NCI-H2227 (cell line): Measurements from ENCODE around the gene INPPL1.
A peak's percentile ranks its signal among the peaks of the same experiment; 100 is the strongest.
"Not testable (repeated sequence)": the region's sequence is repeated elsewhere in the genome, so short reads cannot be mapped to it uniquely, and the experiment has no call there.

ENCODE experiments used
- DNase-seq: peaks from one replicate; lab custom pipeline; 2025; ENCODE audit not compliant: unreplicated experiment; lab: John Stamatoyannopoulos, UW

The INPPL1 gene, protein sequence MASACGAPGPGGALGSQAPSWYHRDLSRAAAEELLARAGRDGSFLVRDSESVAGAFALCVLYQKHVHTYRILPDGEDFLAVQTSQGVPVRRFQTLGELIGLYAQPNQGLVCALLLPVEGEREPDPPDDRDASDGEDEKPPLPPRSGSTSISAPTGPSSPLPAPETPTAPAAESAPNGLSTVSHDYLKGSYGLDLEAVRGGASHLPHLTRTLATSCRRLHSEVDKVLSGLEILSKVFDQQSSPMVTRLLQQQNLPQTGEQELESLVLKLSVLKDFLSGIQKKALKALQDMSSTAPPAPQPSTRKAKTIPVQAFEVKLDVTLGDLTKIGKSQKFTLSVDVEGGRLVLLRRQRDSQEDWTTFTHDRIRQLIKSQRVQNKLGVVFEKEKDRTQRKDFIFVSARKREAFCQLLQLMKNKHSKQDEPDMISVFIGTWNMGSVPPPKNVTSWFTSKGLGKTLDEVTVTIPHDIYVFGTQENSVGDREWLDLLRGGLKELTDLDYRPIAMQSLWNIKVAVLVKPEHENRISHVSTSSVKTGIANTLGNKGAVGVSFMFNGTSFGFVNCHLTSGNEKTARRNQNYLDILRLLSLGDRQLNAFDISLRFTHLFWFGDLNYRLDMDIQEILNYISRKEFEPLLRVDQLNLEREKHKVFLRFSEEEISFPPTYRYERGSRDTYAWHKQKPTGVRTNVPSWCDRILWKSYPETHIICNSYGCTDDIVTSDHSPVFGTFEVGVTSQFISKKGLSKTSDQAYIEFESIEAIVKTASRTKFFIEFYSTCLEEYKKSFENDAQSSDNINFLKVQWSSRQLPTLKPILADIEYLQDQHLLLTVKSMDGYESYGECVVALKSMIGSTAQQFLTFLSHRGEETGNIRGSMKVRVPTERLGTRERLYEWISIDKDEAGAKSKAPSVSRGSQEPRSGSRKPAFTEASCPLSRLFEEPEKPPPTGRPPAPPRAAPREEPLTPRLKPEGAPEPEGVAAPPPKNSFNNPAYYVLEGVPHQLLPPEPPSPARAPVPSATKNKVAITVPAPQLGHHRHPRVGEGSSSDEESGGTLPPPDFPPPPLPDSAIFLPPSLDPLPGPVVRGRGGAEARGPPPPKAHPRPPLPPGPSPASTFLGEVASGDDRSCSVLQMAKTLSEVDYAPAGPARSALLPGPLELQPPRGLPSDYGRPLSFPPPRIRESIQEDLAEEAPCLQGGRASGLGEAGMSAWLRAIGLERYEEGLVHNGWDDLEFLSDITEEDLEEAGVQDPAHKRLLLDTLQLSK

DNA sequence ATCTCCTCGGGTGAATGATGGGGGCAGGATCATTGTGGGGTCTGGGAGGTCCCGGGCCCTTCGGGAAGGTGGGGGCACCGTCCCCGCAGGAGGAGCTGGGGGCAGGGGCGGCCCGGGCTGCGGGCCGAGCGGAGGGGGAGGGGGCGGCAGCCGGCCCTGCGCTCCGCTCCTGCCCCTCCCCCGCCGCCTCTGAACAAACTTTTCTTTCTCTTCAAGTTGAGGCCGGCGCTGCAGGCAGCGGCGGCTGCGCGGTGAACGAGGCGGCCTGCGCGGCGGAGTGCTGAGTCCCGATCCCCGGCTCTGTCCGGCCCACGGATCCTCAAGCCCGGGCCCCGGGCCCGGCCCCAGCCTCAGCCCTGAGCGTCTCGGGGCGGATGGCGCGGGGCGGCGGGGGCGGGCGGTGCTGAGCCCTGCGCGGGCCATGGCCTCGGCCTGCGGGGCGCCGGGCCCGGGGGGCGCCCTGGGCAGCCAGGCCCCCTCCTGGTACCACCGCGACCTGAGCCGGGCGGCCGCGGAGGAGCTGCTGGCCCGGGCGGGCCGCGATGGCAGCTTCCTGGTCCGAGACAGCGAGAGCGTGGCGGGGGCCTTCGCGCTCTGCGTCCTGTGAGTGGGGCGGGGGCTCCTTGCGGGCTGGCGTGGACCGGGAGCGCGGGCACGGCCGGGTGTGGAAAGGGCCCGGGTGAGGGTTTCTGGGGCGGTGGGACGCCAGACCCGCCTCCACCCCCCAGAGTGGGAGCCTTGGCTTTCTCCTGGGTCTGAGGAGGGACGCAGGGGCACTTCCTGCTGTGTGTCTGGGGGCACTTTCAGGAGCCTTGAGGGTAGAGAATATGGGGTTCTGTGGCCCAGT is at the start of gene INPPL1:
Gene INPPL1 (plus strand): TSS at position 204 of the 847 bp plus-strand sequence. CDS start 218 bp downstream, at position 422.
- DNase-seq = peak; percentile 41

DNA sequence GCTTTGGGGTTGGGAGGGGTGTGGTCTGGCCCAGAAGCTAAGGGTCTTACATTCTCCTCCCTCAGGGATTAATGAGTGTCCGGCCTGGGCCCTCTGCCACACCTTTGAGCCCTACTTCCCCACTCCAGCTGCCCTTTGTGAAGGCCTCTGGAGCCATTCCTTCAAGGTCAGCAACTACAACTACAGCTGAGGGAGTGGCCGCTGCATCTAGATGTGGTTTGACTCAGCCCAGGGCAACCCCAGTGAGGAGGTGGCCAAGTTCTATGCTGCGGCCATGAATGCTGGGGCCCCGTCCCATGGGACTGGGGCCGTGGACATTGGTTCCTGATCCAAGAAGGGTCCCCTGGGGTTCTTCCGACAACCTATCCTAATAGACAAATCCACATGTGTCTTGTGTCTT is 46.9 kb upstream of the INPPL1 start:
- no peak for DNase-seq

DNA sequence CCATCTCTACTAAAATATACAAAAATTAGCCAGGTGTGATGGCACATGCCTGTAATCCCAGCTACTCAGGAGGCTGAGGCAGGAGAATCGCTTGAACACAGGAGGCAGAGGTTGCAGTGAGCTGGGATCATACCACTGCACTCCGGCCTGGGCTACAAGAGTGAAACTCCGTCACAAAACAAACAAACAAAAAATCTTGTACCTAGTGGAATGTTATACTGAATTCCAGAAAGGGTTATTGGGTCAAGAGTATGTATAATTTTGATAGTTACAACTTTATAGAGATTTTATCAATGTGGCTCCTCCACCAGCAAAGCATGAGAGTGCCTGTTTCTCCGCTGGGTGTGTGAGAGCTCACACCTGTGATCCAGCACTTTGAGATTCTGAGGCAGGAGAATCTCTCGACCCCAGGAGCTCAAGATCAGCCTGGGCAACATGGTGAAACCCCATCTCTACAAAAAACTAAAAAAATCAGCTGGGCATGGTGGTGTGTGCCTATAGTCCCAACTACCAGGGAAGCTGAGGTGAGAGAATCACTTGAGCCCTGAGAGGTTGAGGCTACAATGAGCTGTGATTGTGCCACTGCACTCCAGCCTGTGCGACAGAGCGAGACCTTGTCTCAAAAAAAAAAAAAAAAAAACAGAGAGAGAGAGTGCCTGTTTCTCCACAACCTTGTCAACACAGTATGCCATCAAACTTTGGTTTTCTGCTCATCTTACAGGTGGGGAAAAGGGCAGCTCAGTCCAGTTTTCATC is 45.3 kb upstream of the INPPL1 start:
- no peak for DNase-seq

DNA sequence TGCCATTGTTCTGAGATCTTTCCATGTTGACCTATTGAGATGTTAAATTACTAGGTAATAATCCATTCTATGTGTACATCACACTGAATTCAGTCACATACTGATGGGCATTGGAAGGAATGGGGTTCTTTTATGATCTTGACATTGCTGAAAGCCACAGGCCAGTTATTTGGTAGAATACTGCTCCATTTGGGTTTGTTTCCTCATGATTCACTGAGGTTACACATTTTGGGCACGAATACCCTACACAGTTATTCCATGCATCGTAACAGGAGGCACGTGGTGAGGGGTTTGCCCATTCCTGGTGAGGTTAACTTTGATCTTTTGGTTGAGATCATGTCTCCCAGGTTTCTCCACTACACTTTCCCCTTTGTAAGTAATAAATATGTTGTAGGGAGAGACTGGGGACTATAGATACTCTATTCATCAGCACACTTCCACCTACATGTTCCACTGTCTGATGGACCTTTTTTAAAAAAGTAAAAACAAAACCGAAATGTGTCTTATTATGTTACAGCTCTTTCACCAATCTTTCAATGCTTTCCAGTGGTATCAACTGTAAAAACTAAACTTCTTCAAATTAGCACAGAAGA is 44.7 kb upstream of the INPPL1 start:
- no peak for DNase-seq

DNA sequence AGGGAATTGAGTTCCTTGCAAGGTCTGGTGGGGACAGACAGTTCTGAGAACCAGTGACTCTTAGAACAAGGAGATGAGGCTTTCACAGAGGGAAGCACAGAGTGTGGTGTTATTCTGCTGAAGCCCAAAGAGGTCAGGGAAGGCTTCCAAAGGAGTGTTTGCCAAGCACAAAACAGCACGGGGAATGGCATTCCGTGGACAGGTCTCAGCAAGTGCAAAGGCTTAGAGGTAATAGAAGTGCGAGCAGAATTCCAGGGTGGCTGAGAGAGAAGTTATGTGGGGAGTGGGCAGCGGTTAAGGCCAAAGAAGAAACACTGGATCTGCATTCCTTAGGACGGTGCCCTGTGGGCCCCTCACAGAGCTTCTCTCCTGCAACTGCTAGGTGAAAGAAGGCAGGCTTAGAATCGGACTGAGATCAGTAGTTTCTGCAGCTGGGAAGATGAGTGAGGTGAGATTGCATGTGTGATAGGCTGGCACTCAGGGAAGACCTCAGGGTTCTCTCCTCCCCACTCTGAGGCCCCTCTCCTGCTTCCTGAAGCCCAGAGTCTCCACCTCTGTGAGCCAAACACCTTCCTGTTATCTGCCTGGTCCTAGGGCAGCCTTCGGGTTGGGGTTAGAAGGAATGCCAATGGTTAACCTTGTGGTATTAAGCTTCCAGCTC is 43.5 kb upstream of the INPPL1 start:
- not testable (repeated sequence) for DNase-seq

DNA sequence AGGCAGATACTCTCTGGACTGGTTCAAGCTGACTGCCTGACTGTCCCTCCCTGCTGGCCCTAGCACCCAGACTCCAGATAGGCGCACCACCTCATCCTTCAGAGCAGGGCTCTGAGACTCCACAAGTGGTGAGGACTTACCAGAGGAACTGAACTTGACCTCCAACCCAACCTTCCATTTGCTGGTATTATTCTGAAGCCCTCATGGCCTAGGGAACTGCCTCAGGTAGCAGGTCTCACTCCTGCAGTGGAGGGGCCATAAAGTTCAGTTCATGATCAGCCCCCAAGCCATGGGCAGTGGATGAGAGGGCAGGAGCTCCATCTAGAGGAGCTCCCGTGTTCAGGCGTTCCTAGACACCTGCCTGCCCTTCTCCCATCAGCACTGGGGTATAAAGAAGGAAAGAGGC is 43.0 kb upstream of the INPPL1 start:
- DNase-seq = not testable (repeated sequence)

DNA sequence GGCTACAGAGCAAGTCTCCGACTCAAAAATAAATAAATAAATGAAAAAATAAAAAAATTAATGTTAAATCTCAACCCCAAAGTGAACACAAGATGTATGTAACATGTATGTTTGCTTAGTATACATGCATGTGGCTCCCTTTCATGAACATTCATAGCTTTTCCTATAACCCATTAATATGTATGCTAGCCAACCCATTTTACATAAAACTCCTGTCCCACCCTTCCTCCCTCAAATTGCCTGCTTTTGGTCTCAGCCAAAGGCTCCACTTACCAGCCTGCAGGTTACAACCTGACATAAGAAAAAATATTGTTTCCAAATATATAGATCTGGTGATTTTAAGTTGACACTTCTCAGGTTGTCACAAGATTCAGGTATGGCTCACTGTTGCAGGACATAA is 36.3 kb upstream of the INPPL1 start:
- no peak for DNase-seq

DNA sequence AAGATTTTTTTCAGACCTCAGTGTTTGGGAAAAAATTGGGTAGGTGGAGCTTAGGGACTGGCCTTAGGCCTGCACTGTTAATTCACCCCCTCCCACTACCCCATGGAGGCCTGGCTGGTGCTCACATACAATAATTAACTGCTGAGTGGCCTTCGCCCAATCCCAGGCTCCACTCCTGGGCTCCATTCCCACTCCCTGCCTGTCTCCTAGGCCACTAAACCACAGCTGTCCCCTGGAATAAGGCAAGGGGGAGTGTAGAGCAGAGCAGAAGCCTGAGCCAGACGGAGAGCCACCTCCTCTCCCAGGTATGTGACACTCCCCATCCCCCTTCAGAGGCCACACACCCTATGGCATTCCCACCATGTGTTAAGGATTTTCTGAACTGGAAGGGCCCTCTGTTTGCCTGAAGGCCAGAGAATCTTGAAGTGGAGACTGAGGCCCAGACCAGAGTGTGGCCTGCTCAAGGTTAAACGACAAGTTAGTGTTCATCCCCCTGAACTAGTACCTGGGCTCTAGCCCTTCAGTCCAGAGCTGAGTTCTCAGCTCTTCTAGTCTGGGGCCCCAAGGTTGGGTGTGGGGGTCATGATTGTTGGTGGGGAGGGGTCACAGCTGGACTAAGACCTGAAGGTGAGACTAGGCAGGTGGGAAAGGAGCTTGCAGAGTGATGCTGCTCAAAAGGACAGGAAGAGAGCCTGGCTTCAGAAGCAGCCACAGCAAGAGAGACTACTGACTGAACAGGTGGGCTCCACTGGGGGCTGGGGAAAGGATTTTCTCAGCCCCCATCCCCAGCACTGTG is 34.9 kb upstream of the INPPL1 start:
- DNase-seq = peak; percentile 37

DNA sequence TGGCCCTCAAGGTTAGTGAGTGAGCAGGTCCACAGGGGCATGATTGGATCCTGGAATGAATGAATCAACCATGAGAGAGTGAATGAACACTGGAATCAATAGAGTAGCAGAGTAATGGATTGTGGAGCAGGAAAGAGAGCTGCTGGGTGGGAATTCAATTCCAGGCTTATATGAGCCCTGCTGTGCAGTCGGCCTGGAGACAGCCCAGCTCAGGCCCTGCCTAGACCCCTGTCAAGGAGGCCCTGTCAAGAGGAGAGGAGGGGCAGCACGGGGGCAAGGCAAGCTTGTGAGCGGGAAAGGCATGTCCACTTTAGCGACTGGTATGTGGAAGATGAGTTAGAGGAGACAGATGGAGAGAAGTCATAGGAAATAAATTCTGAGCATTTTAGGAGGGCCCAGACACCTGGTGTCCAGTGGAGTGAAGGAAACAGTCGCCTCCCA is 33.9 kb upstream of the INPPL1 start:
- DNase-seq = no peak

DNA sequence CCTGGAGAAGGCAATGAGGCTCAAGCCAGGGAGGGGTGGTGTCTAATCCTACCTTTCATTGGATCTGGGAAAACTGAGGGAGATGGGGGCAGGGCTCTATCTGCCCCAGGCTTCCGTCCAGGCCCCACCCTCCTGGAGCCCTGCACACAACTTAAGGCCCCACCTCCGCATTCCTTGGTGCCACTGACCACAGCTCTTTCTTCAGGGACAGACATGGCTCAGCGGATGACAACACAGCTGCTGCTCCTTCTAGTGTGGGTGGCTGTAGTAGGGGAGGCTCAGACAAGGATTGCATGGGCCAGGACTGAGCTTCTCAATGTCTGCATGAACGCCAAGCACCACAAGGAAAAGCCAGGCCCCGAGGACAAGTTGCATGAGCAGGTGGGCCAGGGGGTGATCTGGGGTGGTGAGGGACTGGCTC is 32.6 kb upstream of the INPPL1 start, which contains the start of gene FOLR1:
Gene FOLR1 (plus strand): TSS at position 180 of the 421 bp plus-strand sequence. CDS start 34 bp downstream, at position 214.
- DNase-seq = no peak

DNA sequence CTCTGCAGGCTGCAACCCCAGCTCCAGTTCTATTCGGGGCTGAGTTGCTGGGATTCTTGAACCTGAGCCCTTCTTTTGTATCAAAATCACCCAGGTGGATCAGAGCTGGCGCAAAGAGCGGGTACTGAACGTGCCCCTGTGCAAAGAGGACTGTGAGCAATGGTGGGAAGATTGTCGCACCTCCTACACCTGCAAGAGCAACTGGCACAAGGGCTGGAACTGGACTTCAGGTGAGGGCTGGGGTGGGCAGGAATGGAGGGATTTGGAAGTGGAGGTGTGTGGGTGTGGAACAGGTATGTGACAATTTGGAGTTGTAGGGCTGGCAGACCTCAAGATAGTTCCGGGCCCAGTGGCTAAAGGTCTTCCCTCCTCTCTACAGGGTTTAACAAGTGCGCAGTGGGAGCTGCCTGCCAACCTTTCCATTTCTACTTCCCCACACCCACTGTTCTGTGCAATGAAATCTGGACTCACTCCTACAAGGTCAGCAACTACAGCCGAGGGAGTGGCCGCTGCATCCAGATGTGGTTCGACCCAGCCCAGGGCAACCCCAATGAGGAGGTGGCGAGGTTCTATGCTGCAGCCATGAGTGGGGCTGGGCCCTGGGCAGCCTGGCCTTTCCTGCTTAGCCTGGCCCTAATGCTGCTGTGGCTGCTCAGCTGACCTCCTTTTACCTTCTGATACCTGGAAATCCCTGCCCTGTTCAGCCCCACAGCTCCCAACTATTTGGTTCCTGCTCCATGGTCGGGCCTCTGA is 28.9 kb upstream of the INPPL1 start:
- DNase-seq = no peak

DNA sequence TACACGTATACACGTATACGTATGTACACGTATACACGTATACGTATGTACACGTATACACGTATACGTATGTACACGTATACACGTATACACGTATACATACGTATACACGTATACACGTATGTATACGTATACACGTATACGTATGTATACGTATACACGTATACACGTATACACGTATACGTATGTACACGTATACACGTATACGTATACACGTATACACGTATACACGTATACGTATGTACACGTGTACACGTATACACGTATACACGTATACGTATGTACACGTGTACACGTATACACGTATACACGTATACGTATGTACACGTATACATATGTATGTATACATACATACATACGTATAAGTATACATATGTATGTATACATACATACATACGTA is 23.1 kb upstream of the INPPL1 start:
- not testable (repeated sequence) for DNase-seq

DNA sequence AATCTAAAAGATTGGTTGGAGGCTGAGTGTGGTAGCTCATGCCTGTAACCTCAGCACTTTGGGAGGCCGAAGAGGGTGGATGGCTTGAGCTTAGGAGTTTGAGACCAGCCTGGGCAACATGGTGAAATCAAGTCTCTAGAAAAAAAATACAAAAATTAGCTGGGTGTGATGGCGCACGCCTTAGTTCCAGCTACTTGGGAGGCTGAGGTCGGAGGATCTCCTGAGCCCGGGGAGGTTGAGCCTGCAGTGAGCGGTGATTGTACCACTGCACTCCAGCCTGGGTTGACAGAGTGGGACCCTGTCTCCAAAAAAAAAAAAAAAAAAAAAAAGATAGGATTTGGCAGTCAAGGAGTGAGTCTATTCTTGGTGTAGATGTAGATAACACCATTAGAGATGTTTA is 22.0 kb upstream of the INPPL1 start:
- no peak for DNase-seq

DNA sequence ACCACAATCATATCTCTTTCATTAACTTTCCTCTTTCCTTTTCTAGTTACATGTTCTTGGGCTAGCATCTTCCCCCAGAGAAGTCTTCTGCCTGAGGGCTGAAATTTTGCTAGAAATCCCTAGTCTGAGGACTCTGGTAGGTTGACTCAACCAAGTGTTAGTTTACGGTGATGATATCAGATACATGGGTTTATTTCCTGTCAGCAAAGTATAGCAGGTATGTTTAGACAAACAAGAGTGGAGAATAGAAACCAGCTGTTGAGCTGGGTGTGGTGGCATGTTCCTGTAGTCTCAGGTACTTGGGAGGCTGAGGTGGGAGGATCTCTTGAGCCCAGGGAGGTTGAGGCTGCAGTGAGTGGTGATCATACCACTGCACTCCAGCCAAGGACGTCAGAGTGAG is 21.4 kb upstream of the INPPL1 start:
- DNase-seq = no peak

DNA sequence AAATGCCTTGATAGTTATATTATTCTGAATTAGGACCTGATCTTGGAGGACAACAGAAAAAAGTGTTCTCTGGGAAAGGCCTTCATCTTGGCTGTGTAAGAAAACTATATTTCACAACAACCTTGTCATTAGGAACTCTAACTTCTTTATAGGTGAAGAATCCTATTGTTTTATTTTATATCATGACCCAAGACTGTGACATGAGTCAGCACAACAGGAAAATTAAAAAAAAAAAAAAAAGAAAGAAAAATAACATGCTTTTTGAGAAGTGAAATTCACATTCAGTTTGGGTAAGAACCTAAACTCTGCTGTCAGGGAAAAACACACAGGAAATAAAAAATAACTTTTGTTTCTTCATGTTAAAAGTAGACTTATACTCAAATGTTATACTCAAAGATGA is 19.7 kb upstream of the INPPL1 start:
- no peak for DNase-seq

DNA sequence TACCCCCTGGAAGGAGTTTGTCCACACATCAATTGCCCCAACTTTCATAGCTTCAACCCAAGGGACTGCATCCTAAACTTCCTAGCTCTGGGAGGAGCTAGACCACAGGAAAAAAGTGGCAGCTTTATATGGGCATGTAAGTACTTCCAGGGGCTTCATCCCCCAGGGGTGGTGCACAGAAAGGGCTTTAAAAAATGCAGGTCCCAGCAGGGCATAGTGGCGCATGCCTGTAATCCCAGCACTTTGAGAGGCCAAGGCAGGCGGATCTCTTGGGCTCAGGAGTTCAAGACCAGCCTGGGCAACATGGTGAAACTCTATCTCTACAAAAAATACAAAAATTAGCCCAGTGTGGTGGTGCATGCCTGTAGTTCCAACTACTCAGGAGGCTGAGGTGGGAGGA is 17.8 kb upstream of the INPPL1 start:
- not testable (repeated sequence) for DNase-seq

DNA sequence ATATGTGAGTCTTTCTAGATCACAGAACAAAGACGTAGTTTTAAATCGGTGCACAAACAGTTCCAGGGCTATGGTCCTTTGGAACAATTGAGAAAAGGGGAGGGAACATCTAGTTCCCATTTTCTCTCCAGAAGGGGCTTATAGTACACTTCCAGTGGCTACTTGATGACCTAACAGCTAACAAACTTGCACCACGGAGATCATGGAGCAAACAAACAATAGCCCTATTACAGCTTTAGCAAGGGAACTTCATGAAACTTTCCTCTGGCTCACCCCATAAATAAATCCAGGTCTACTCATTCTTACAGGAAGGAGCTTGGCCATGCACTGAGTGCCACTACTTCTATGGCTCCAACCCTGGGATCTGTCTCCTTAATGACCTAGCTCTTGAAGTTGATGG is 16.3 kb upstream of the INPPL1 start:
- no peak for DNase-seq
